ENCODE results near the gene OGFOD2. TPM values are rescaled to one million over a fixed set of nuclear protein-coding genes. Genes with fewer than 3 reads are reported as not detected.

Gene OGFOD2
- total RNA-seq, 1 experiment from 2014 or later = 35.6 TPM

- no peaks in the 10 kb centered on the region for H3K9me2 ChIP-seq (replicated peaks; ENCODE audit: low read length)
- ATAC-seq (no peak), DNase-seq (no peak)
- no peaks in the 10 kb centered on the region for H3K27me3 ChIP-seq (ENCODE audit: low read length)
- CTCF ChIA-PET = no interaction called here
- H3K27ac ChIP-seq (ENCODE audit: low read length) = no peak overlapping the region
- no peak overlapping the region for H3K4me3 ChIP-seq (ENCODE audit: low read length)
- no peaks in the 10 kb centered on the region for H3K4me1 ChIP-seq (ENCODE audit: insufficient read depth, low read length)
- intact Hi-C loops (cut with micrococcal nuclease) = no loop called here
- no peak overlapping the region for H3K4me2 ChIP-seq (ENCODE audit: low read length)
- no TSS peak for BruUV-seq (replicated peaks)
- no peaks in the 10 kb centered on the region for H3K79me2 ChIP-seq (ENCODE audit: low read length)
- no peaks in the 10 kb centered on the region for H3K9me3 ChIP-seq (ENCODE audit: low read length)
- POLR2A ChIA-PET (ENCODE audit: unreplicated experiment) = no interaction called here
- TF ChIP-seq EZH2phosphoT487 (IDR thresholded peaks at IDR 0.05; ENCODE audit: borderline replicate concordance, low read length) (no peak), CTCF (conservative IDR thresholded peaks at IDR 0.05; ENCODE audit: low read depth, low read length) (no peak), EZH2 (IDR thresholded peaks at IDR 0.05; ENCODE audit: low read length, unreplicated experiment) (no peak)
- H3K9ac ChIP-seq (ENCODE audit: low read length) = no peak overlapping the region
- H2AFZ ChIP-seq (ENCODE audit: low read length) = no peak overlapping the region
- H3F3A ChIP-seq (ENCODE audit: low read length, unreplicated experiment) = no peaks in the 10 kb centered on the region
- H3K36me3 ChIP-seq (ENCODE audit: low read depth, low read length) = no peaks in the 10 kb centered on the region
- no peaks in the 10 kb centered on the region for H4K20me1 ChIP-seq (ENCODE audit: low read length)
These were observed 30.1 kb downstream of the OGFOD2 start for GRCh38 chr12:123005081-123005626.

- intact Hi-C loops (cut with micrococcal nuclease) = no loop called here
- Histone ChIP-seq H3K4me2 (ENCODE audit: low read length) (no peak overlapping the region), H3K36me3 (ENCODE audit: low read depth, low read length) (no peaks in the 10 kb centered on the region), H2AFZ (ENCODE audit: low read length) (no peak overlapping the region), H4K20me1 (ENCODE audit: low read length) (no peaks in the 10 kb centered on the region), H3K79me2 (ENCODE audit: low read length) (no peaks in the 10 kb centered on the region), H3K9me2 (replicated peaks; ENCODE audit: low read length) (no peaks in the 10 kb centered on the region), H3K4me3 (ENCODE audit: low read length) (no peak overlapping the region), H3K27me3 (ENCODE audit: low read length) (no peaks in the 10 kb centered on the region), H3K9me3 (ENCODE audit: low read length) (no peaks in the 10 kb centered on the region), H3F3A (ENCODE audit: low read length, unreplicated experiment) (no peaks in the 10 kb centered on the region), H3K4me1 (ENCODE audit: insufficient read depth, low read length) (no peaks in the 10 kb centered on the region), H3K27ac (ENCODE audit: low read length) (no peak overlapping the region), H3K9ac (ENCODE audit: low read length) (no peak overlapping the region)
- BruUV-seq (replicated peaks) = no TSS peak
- ChIA-PET POLR2A (ENCODE audit: unreplicated experiment) (no interaction called here), CTCF (no interaction called here)
- DNase-seq = no peak
- ATAC-seq = no peak
- TF ChIP-seq CTCF (conservative IDR thresholded peaks at IDR 0.05; ENCODE audit: low read depth, low read length) (no peak), EZH2 (IDR thresholded peaks at IDR 0.05; ENCODE audit: low read length, unreplicated experiment) (no peak), EZH2phosphoT487 (IDR thresholded peaks at IDR 0.05; ENCODE audit: borderline replicate concordance, low read length) (no peak)
These were observed 31.9 kb downstream of the OGFOD2 start for GRCh38 chr12:123006977-123007376.

GRCh38 chr12:123010110-123010509 lies 35.1 kb downstream of the OGFOD2 start:
- intact Hi-C loops (cut with micrococcal nuclease) = no loop called here
- DNase-seq = no peak
- no peaks in the 10 kb centered on the region for H3K9me2 ChIP-seq (replicated peaks; ENCODE audit: low read length)
- H3K4me1 ChIP-seq (ENCODE audit: insufficient read depth, low read length) = no peaks in the 10 kb centered on the region
- no peaks in the 10 kb centered on the region for H3K27me3 ChIP-seq (ENCODE audit: low read length)
- H4K20me1 ChIP-seq (ENCODE audit: low read length) = no peaks in the 10 kb centered on the region
- H3F3A ChIP-seq (ENCODE audit: low read length, unreplicated experiment) = no peaks in the 10 kb centered on the region
- no peak for ATAC-seq
- no peak overlapping the region for H3K4me2 ChIP-seq (ENCODE audit: low read length)
- H3K36me3 ChIP-seq (ENCODE audit: low read depth, low read length) = no peaks in the 10 kb centered on the region
- no peak overlapping the region for H3K9ac ChIP-seq (ENCODE audit: low read length)
- H2AFZ ChIP-seq (ENCODE audit: low read length) = no peak overlapping the region
- BruUV-seq (replicated peaks) = no TSS peak
- ChIA-PET POLR2A (ENCODE audit: unreplicated experiment) (no interaction called here), CTCF (no interaction called here)
- H3K79me2 ChIP-seq (ENCODE audit: low read length) = no peaks in the 10 kb centered on the region
- H3K9me3 ChIP-seq (ENCODE audit: low read length) = no peaks in the 10 kb centered on the region
- H3K4me3 ChIP-seq (ENCODE audit: low read length) = no peak overlapping the region
- TF ChIP-seq EZH2 (IDR thresholded peaks at IDR 0.05; ENCODE audit: low read length, unreplicated experiment) (no peak), EZH2phosphoT487 (IDR thresholded peaks at IDR 0.05; ENCODE audit: borderline replicate concordance, low read length) (no peak), CTCF (conservative IDR thresholded peaks at IDR 0.05; ENCODE audit: low read depth, low read length) (no peak)
- no peak overlapping the region for H3K27ac ChIP-seq (ENCODE audit: low read length)
